Neural progenitor cell (in vitro differentiated cells): Measurements from ENCODE around the gene PRR22. TPM values are rescaled to one million over a fixed set of nuclear protein-coding genes. Genes with fewer than 3 reads are reported as not detected.

Experiments used
- DNase-seq: peaks from one replicate; pipeline ENCODE4 v3.0.0-alpha.2; 2016; ENCODE audit warnings: low spot score
- H2AFZ ChIP-seq: fragments of 200-600 bp; sonication (generic); replicated peaks from 2 replicates; pipeline ENCODE4 v1.6.1; 2016; ENCODE audit warnings: antibody characterized with exemption
- H3F3A ChIP-seq: fragments of 200-600 bp; sonication (generic); 2 replicates; pipeline ENCODE4 v1.6.1; 2016; ENCODE audit warnings: antibody characterized with exemption, low read depth
- H3K27ac ChIP-seq: fragments of 200-600 bp; sonication (generic); 2 replicates; pipeline ENCODE4 v1.5.1; 2016; ENCODE audit warnings: mild to moderate bottlenecking
- H3K27me3 ChIP-seq: fragments of 200-600 bp; sonication (generic); 2 replicates; pipeline ENCODE4 v1.6.1; 2016; ENCODE audit warnings: mild to moderate bottlenecking, moderate library complexity
- H3K36me3 ChIP-seq: fragments of 200-600 bp; sonication (generic); 2 replicates; pipeline ENCODE4 v1.5.1; 2016
- H3K4me1 ChIP-seq: fragments of 200-600 bp; sonication (generic); 2 replicates; pipeline ENCODE4 v1.6.1; 2016; ENCODE audit warnings: mixed run types
- H3K4me2 ChIP-seq: fragments of 200-600 bp; sonication (generic); 2 replicates; pipeline ENCODE4 v1.6.1; 2016
- H3K4me3 ChIP-seq: fragments of 200-600 bp; sonication (generic); 2 replicates; pipeline ENCODE4 v1.5.1; 2016
- H3K79me2 ChIP-seq: fragments of 200-600 bp; sonication (generic); 2 replicates; pipeline ENCODE4 v1.6.1; 2016; ENCODE audit warnings: low read depth
- H3K9ac ChIP-seq: fragments of 200-600 bp; sonication (generic); 2 replicates; pipeline ENCODE4 v1.6.1; 2016
- H3K9me3 ChIP-seq: fragments of 200-600 bp; sonication (generic); 2 replicates; pipeline ENCODE4 v1.5.1; 2016; ENCODE audit warnings: low read depth
- H4K20me1 ChIP-seq: fragments of 200-600 bp; sonication (generic); 2 replicates; pipeline ENCODE4 v1.6.1; 2016; ENCODE audit warnings: low read depth
- H3K27ac Mint-ChIP-seq: 3 replicates; pipeline ENCODE4 v1.8.0; 2021; ENCODE audit warnings: mixed read lengths
- H3K27me3 Mint-ChIP-seq: 2 replicates; pipeline ENCODE4 v1.8.0; 2022; ENCODE audit warnings: low read depth, mild to moderate bottlenecking, inconsistent platforms, moderate library complexity, mixed read lengths; ENCODE audit not compliant: insufficient read depth
- H3K36me3 Mint-ChIP-seq: 3 replicates; pipeline ENCODE4 v1.8.0; 2021; ENCODE audit warnings: mixed read lengths
- H3K4me1 Mint-ChIP-seq: 3 replicates; pipeline ENCODE4 v1.8.0; 2021; ENCODE audit warnings: mixed read lengths
- H3K4me3 Mint-ChIP-seq: 3 replicates; pipeline ENCODE4 v1.8.0; 2021; ENCODE audit warnings: mild to moderate bottlenecking, moderate library complexity, mixed read lengths
- H3K9me3 Mint-ChIP-seq: 3 replicates; pipeline ENCODE4 v1.8.0; 2020; ENCODE audit warnings: mixed read lengths
- CTCF ChIP-seq: fragments of 200-600 bp; sonication (generic); IDR thresholded peaks from 2 replicates; pipeline ENCODE4 v1.5.1; 2017; ENCODE audit warnings: antibody characterized with exemption, mild to moderate bottlenecking
- EZH2 ChIP-seq: fragments of 200-600 bp; sonication (generic); IDR thresholded peaks from 2 replicates; pipeline ENCODE4 v1.6.1; 2017; ENCODE audit warnings: antibody characterized with exemption, mild to moderate bottlenecking, moderate library complexity
- EZH2phosphoT487 ChIP-seq: fragments of 200-600 bp; sonication (generic); IDR thresholded peaks from 2 replicates; pipeline ENCODE4 v1.6.1; 2017; ENCODE audit warnings: antibody characterized with exemption
- total RNA-seq: library from RNA; depleted of rRNA; stranded (reverse); fragments of >200 nt; gene quantifications from 2 replicates; pipeline ENCODE4 v1.2.3, GENCODE V29; 2015; ENCODE audit warnings: low replicate concordance

The PRR22 gene
- total RNA-seq, 1 donor from 2014 or later, result not detected

- H3K4me1 ChIP-seq, result no peaks in the 10 kb centered on the region
- peaks cover 13% of the 10 kb centered on the region for H3K4me1 Mint-ChIP-seq
- H3K4me3 ChIP-seq, result no peak overlapping the region
- H3K4me2 ChIP-seq, result no peak overlapping the region
- no peak for DNase-seq
- no peaks in the 10 kb centered on the region for H3K9me3 ChIP-seq
- no peaks in the 10 kb centered on the region for H3K9me3 Mint-ChIP-seq
- H4K20me1 ChIP-seq, result no peaks in the 10 kb centered on the region
- H3K27ac ChIP-seq, result no peak overlapping the region
- H2AFZ ChIP-seq, result no peak overlapping the region
- H3K27ac Mint-ChIP-seq, result no peak overlapping the region
- TF ChIP-seq CTCF, result no peak
- no peak for TF ChIP-seq EZH2
- no peak for TF ChIP-seq EZH2phosphoT487
- H3K36me3 Mint-ChIP-seq, result peaks cover 15% of the 10 kb centered on the region
- peak overlapping the region; percentile 67 for H3K4me3 Mint-ChIP-seq
- peaks cover 16% of the 10 kb centered on the region for H3F3A ChIP-seq
- H3K27me3 Mint-ChIP-seq, result peaks cover 19% of the 10 kb centered on the region
- H3K9ac ChIP-seq, result no peak overlapping the region
- no peaks in the 10 kb centered on the region for H3K36me3 ChIP-seq
- peaks cover 2% of the 10 kb centered on the region for H3K79me2 ChIP-seq
- H3K27me3 ChIP-seq, result no peaks in the 10 kb centered on the region
Measured at GRCh38 chr19:5788422-5788821, 3.9 kb upstream of the PRR22 start.

- DNase-seq, result no peak
- Mint-ChIP-seq H3K27me3 (peaks cover 17% of the 10 kb centered on the region), H3K9me3 (no peaks in the 10 kb centered on the region), H3K4me3 (no peak overlapping the region), H3K4me1 (peaks cover 10% of the 10 kb centered on the region), H3K36me3 (peaks cover 15% of the 10 kb centered on the region), H3K27ac (no peak overlapping the region)
- no peak overlapping the region for H3K9ac ChIP-seq
- no peaks in the 10 kb centered on the region for H3K9me3 ChIP-seq
- TF ChIP-seq EZH2phosphoT487 (no peak), CTCF (no peak), EZH2 (no peak)
- no peak overlapping the region for H3K4me3 ChIP-seq
- H3K36me3 ChIP-seq, result no peaks in the 10 kb centered on the region
- H3K27ac ChIP-seq, result no peak overlapping the region
- no peaks in the 10 kb centered on the region for H4K20me1 ChIP-seq
- H3K27me3 ChIP-seq, result no peaks in the 10 kb centered on the region
- no peak overlapping the region for H3K4me2 ChIP-seq
- peaks cover 2% of the 10 kb centered on the region for H3K79me2 ChIP-seq
- no peak overlapping the region for H2AFZ ChIP-seq
- peaks cover 13% of the 10 kb centered on the region for H3F3A ChIP-seq
- no peaks in the 10 kb centered on the region for H3K4me1 ChIP-seq
Measured at GRCh38 chr19:5787409-5788182, 3.0 kb upstream of the PRR22 start.

- H3K27ac Mint-ChIP-seq, result no peak overlapping the region
- DNase-seq, result no peak
- Histone ChIP-seq H3K9ac (no peak overlapping the region), H3F3A (peaks cover 10% of the 10 kb centered on the region), H3K4me2 (no peak overlapping the region), H3K9me3 (no peaks in the 10 kb centered on the region), H3K4me3 (no peak overlapping the region), H3K36me3 (no peaks in the 10 kb centered on the region), H2AFZ (no peak overlapping the region), H3K79me2 (peaks cover 2% of the 10 kb centered on the region), H3K27ac (no peak overlapping the region), H3K27me3 (no peaks in the 10 kb centered on the region), H3K4me1 (no peaks in the 10 kb centered on the region), H4K20me1 (no peaks in the 10 kb centered on the region)
- peaks cover 10% of the 10 kb centered on the region for H3K4me1 Mint-ChIP-seq
- TF ChIP-seq EZH2phosphoT487, result no peak
- TF ChIP-seq CTCF, result no peak
- no peak for TF ChIP-seq EZH2
- peaks cover 17% of the 10 kb centered on the region for H3K27me3 Mint-ChIP-seq
- H3K36me3 Mint-ChIP-seq, result peaks cover 15% of the 10 kb centered on the region
- no peak overlapping the region for H3K4me3 Mint-ChIP-seq
- H3K9me3 Mint-ChIP-seq, result no peaks in the 10 kb centered on the region
Measured at GRCh38 chr19:5786593-5787408, 2.3 kb upstream of the PRR22 start.
